Stomach (tissue), 9 donors: Measurements from ENCODE around the gene UBE2O. TPM values are rescaled to one million over a fixed set of nuclear protein-coding genes. Genes with fewer than 3 reads are reported as not detected.

Experiments used
- DNase-seq, 2 donors: peaks; one replicate each; pipeline versions ENCODE4 v3.0.0 to v3.0.0-alpha.2; 2013 to 2019
- H3K27ac ChIP-seq, 5 donors: fragments of 200-600 bp in 4 of 5; sonication (generic) in 4 of 5; one replicate each; pipeline ENCODE4 v1.5.1; 2013 to 2019; ENCODE audit warnings: mild to moderate bottlenecking in 1 of 5, moderate library complexity in 1 of 5
- H3K27me3 ChIP-seq, 3 donors: fragments of 200-600 bp; sonication (generic); one replicate each; pipeline ENCODE4 v1.5.1; 2017 to 2019; ENCODE audit warnings: mixed run types in 1 of 3
- H3K36me3 ChIP-seq, 4 donors: fragments of 200-600 bp; sonication (generic); 1 replicate in 3 of 4; 2 replicates in 1 of 4; pipeline ENCODE4 v1.5.1; 2016 to 2019
- H3K4me1 ChIP-seq, 4 donors: fragments of 200-600 bp; sonication (generic); one replicate each; pipeline ENCODE4 v1.5.1; 2016 to 2019
- H3K4me3 ChIP-seq, 4 donors: fragments of 200-600 bp; sonication (generic) in 3 of 4; one replicate each; pipeline ENCODE4 v1.5.1; 2016 to 2019; ENCODE audit warnings: mild to moderate bottlenecking in 1 of 4
- H3K9me3 ChIP-seq, 4 donors: fragments of 200-600 bp; sonication (generic); one replicate each; pipeline ENCODE4 v1.5.1; 2016 to 2019
- CTCF ChIP-seq, 7 experiments: fragments of 450-650 bp in 4 of 7; fragments of 200-600 bp in 3 of 7; sonication (generic) in 3 of 7; IDR thresholded peaks; one replicate each; pipeline ENCODE4 v1.5.1; 2016 to 2019; ENCODE audit warnings: antibody characterized with exemption in 7 of 7, control low read depth in 2 of 7, mild to moderate bottlenecking in 1 of 7
- EP300 ChIP-seq: sonication (generic); formaldehyde crosslinking; IDR thresholded peaks from one replicate; pipeline ENCODE4 v1.6.1; 2017; ENCODE audit warnings: antibody characterized with exemption
- POLR2A ChIP-seq, 4 donors: fragments of 450-650 bp; IDR thresholded peaks; one replicate each; pipeline ENCODE4 v1.6.1; 2016; ENCODE audit warnings: antibody characterized with exemption in 4 of 4, control low read depth in 2 of 4, mild to moderate bottlenecking in 1 of 4, moderate library complexity in 1 of 4
- POLR2AphosphoS5 ChIP-seq, 3 donors: sonication (generic); formaldehyde crosslinking; IDR thresholded peaks; one replicate each; pipeline ENCODE4 v1.6.1; 2016; ENCODE audit warnings: antibody characterized with exemption in 3 of 3
- WGBS, 5 donors: extraction: QIAGEN DNeasy Blood & Tissue Kit in 3 of 5; methylation state at CpG; one replicate each; pipeline versions ENCODE4 v1.1.5 to v1.1.7; 2013 to 2018; 5-methylcytosine and 5-hydroxymethylcytosine counted together
- intact Hi-C: fragments of 100-400 bp; cut with DNase I; formaldehyde crosslinking; loops from one replicate; pipeline ENCODE4 v1.15.1; 2023; ENCODE audit warnings: low total_unique reads
- polyA plus RNA-seq, 3 donors: library from polyadenylated mRNA; stranded (reverse); fragments of 200-250 nt; gene quantifications; one replicate each; pipeline ENCODE4 v1.2.3, GENCODE V29; 2013
- total RNA-seq, 5 donors: library from RNA; depleted of rRNA; stranded (reverse); fragments of >200 nt; gene quantifications; one replicate each; pipeline versions ENCODE4 v1.1.0 to v1.2.3, GENCODE V29; 2014 to 2016
- donor health status: healthy with polysubstance abuse.
- donor health status: Bipolar disorder and iron deficiency.
- donor health status: healthy.

Gene UBE2O
- total and polyA plus RNA-seq, 8 donors: 4.6 to 32.7 (median 11.9) TPM

GRCh38 chr17:76500074-76500746 lies 47.3 kb upstream of the UBE2O start:
- TF ChIP-seq CTCF (IDR thresholded peaks at IDR 0.05) (no peak), POLR2AphosphoS5 (IDR thresholded peaks at IDR 0.05) (peak in 1 of 3 donors; percentile 12)
- H3K4me3 ChIP-seq: peak overlapping the region; percentile 54 to 85 (median 68)
- peak overlapping the region; percentile 84 to 93 (median 88) for H3K27ac ChIP-seq
- no peak for DNase-seq
- no peaks in the 10 kb centered on the region for H3K9me3 ChIP-seq
- H3K4me1 ChIP-seq: peaks cover 45 to 70% (median 62%) of the 10 kb centered on the region in 4 donors
- H3K36me3 ChIP-seq: no peaks in the 10 kb centered on the region
- intact Hi-C loops: no loop called here
- WGBS, 5 donors: 25 to 53% (median 44%) methylated on average over 14 to 17 of the region's 17 CpGs
- no peaks in the 10 kb centered on the region for H3K27me3 ChIP-seq

GRCh38 chr17:76499267-76499667 lies 46.3 kb upstream of the UBE2O start:
- 59 to 81% (median 69%) methylated on average over 5 of the region's 5 CpGs for WGBS, 5 donors
- Histone ChIP-seq H3K36me3 (no peaks in the 10 kb centered on the region), H3K4me1 (peaks cover 45 to 78% (median 64%) of the 10 kb centered on the region in 4 donors), H3K9me3 (no peaks in the 10 kb centered on the region), H3K27me3 (no peaks in the 10 kb centered on the region), H3K4me3 (peak overlapping the region in 2 of 4 donors; percentile 54 to 85), H3K27ac (peak overlapping the region; percentile 32 to 93 (median 88))
- TF ChIP-seq CTCF (IDR thresholded peaks at IDR 0.05): no peak
- no peak for TF ChIP-seq EP300
- no peak for TF ChIP-seq POLR2A (IDR thresholded peaks at IDR 0.05)
- no peak for TF ChIP-seq POLR2AphosphoS5 (IDR thresholded peaks at IDR 0.05)
- intact Hi-C loops: no loop called here
- DNase-seq: no peak

GRCh38 chr17:76498876-76499251 lies 45.9 kb upstream of the UBE2O start:
- TF ChIP-seq CTCF (IDR thresholded peaks at IDR 0.05): no peak
- TF ChIP-seq POLR2A (IDR thresholded peaks at IDR 0.05): no peak
- no peak for TF ChIP-seq EP300
- TF ChIP-seq POLR2AphosphoS5 (IDR thresholded peaks at IDR 0.05): no peak
- Histone ChIP-seq H3K27ac (peak overlapping the region; percentile 70 to 93 (median 88)), H3K4me3 (peak overlapping the region in 2 of 4 donors; percentile 54 to 85), H3K9me3 (no peaks in the 10 kb centered on the region), H3K27me3 (no peaks in the 10 kb centered on the region), H3K36me3 (no peaks in the 10 kb centered on the region), H3K4me1 (peaks cover 45 to 82% (median 67%) of the 10 kb centered on the region in 4 donors)
- no peak for DNase-seq
- intact Hi-C loops: no loop called here
- 58 to 74% (median 67%) methylated on average over 4 of the region's 4 CpGs for WGBS, 5 donors

GRCh38 chr17:76497979-76498875 lies 45.3 kb upstream of the UBE2O start:
- H3K27ac ChIP-seq: peak overlapping the region; percentile 70 to 93 (median 88)
- intact Hi-C loops: no loop called here
- no peaks in the 10 kb centered on the region for H3K9me3 ChIP-seq
- TF ChIP-seq EP300 (no peak), POLR2AphosphoS5 (IDR thresholded peaks at IDR 0.05) (peak in 2 of 3 donors; percentile 39 to 52), POLR2A (IDR thresholded peaks at IDR 0.05) (no peak)
- no peaks in the 10 kb centered on the region for H3K27me3 ChIP-seq
- no peaks in the 10 kb centered on the region for H3K36me3 ChIP-seq
- peak; percentile 81 to 89 for DNase-seq
- H3K4me3 ChIP-seq: peak overlapping the region; percentile 0 to 85 (median 12)
- WGBS, 5 donors: 8 to 38% (median 18%) methylated on average over 21 to 31 of the region's 31 CpGs
- peaks cover 51 to 88% (median 73%) of the 10 kb centered on the region in 4 donors for H3K4me1 ChIP-seq
